ENCODE data around the gene PHACTR4. TPM values are rescaled to one million over a fixed set of nuclear protein-coding genes. Genes with fewer than 3 reads are reported as not detected.

PHACTR4 gene
- total and polyA plus RNA-seq, 2 of the 4 experiments (the other 2 are of a cell fraction), result 7.5 to 15.0 TPM

DNA sequence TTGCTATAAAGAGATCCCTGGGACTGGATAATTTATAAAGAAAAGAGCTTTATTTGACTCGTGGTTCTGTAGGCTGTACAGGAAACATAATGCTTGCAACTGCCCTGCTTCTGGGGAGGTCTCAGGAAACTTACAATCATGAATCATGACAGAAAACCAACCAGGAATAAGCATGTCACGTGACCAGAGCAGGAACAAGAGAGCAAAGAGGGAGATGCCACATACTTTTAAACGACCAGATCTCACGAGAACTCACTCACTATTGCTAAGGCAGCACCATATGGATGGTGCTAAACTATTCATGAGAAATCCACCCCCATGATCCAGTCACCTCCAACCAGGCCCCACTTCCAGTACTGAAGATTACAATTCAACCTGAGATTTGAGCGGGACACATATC lies 86.5 kb downstream of the PHACTR4 start:
- no TSS peak for BruUV-seq (replicated peaks)
- peak overlapping the region; percentile 17 for H2AK9ac ChIP-seq (replicated peaks; ENCODE audit: low read depth, low read length, poor library complexity)
- CTCF ChIA-PET, result interaction anchor here (0.7 kb wide), 1 partner anchor 39 kb away, joined by 3 read pairs; no protein-coding TSS in a partner anchor
- H3K9ac ChIP-seq (ENCODE audit: low read depth, low read length), result no peak overlapping the region
- DNase-seq (peak; percentile 83), ATAC-seq (ENCODE audit: low read depth) (peak; percentile 76)
- no peaks in the 10 kb centered on the region for H4K20me1 ChIP-seq (ENCODE audit: insufficient read depth, low read length)
- peak overlapping the region; percentile 53; the same call in 1 of the 2 replicates for H3K4ac ChIP-seq (ENCODE audit: low read depth, low read length)
- dilution Hi-C loops (cut with HindIII; ENCODE audit: low sequenced_read_pairs, unreplicated experiment), result no loop called here
- H3K9me3 ChIP-seq (ENCODE audit: control insufficient read depth, insufficient read depth, low read length), result no peaks in the 10 kb centered on the region
- POLR2A ChIA-PET (ENCODE audit: unreplicated experiment), result no interaction called here
- H3K9me1 ChIP-seq (ENCODE audit: insufficient read depth, low read length), result peaks cover 18% of the 10 kb centered on the region
- no peaks in the 10 kb centered on the region for H3K27me3 ChIP-seq (ENCODE audit: control insufficient read depth, insufficient read depth, low read length)
- H2BK5ac ChIP-seq (ENCODE audit: low read depth, low read length, poor library complexity, severe bottlenecking), result peak overlapping the region; percentile 79
- H3K4me2 ChIP-seq (ENCODE audit: low read depth, low read length), result no peak overlapping the region
- H2AK5ac ChIP-seq (ENCODE audit: low read depth, low read length), result peak overlapping the region; percentile 70; the same call in 1 of the 2 replicates
- H2AFZ ChIP-seq (replicated peaks; ENCODE audit: low read length, poor library complexity), result peak overlapping the region; percentile 80
- peak overlapping the region; percentile 7; the same call in 1 of the 2 replicates for H2BK120ac ChIP-seq (ENCODE audit: low read depth, low read length)
- H4K8ac ChIP-seq (ENCODE audit: low read depth in 2 of 2, low read length in 2 of 2), result peak overlapping the region in 1 of 2 experiments; percentile 76; a peak in 2 of 4 replicates
- WGBS, 2 experiments (ENCODE audit: extremely low coverage in 2 of 2, insufficient read length in 1 of 2), result 42% methylated on average over 3 of the region's 5 CpGs; no CpG with 5 or more reads in 1 of the 2 experiments
- intact Hi-C loops (cut with micrococcal nuclease), result no loop called here
- H2BK20ac ChIP-seq (ENCODE audit: low read depth, low read length), result no peak overlapping the region
- no peak overlapping the region for H3K56ac ChIP-seq (ENCODE audit: extremely low read depth, insufficient read depth, low read length)
- H3K36me3 ChIP-seq (ENCODE audit: control insufficient read depth, insufficient read depth, low read length), result no peaks in the 10 kb centered on the region; the same call in 1 of the 2 replicates
- no peak overlapping the region for H3K4me3 ChIP-seq (ENCODE audit: insufficient read depth, low read depth, low read length)
- TF ChIP-seq, protein P1, sequence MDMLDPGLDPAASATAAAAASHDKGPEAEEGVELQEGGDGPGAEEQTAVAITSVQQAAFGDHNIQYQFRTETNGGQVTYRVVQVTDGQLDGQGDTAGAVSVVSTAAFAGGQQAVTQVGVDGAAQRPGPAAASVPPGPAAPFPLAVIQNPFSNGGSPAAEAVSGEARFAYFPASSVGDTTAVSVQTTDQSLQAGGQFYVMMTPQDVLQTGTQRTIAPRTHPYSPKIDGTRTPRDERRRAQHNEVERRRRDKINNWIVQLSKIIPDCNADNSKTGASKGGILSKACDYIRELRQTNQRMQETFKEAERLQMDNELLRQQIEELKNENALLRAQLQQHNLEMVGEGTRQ (IDR thresholded peaks at IDR 0.05; ENCODE audit: low read depth, low read length), result peak; percentile 88
- no peak for TF ChIP-seq CTCF (conservative IDR thresholded peaks at IDR 0.05; ENCODE audit: low read depth, low read length)
- peak; percentile 67 for TF ChIP-seq BHLHE40 (IDR thresholded peaks at IDR 0.05; ENCODE audit: low read depth, low read length)
- no peak for TF ChIP-seq RCOR1 (IDR thresholded peaks at IDR 0.05; ENCODE audit: insufficient replicate concordance, low read length)
- TF ChIP-seq MAFK (IDR thresholded peaks at IDR 0.05; ENCODE audit: low read depth, low read length), result no peak
- no peak for TF ChIP-seq RAD21 (IDR thresholded peaks at IDR 0.05; ENCODE audit: low read length)
- in situ Hi-C loops (cut with MboI; ENCODE audit: low sequenced_read_pairs), result no loop called here
- peak overlapping the region; percentile 13; the same call in 1 of the 2 replicates for H3K23ac ChIP-seq (ENCODE audit: low read depth, low read length)
- H3K27ac ChIP-seq (ENCODE audit: insufficient read depth, low read length), result peak overlapping the region; percentile 45; the same call in 1 of the 2 replicates
- H3K14ac ChIP-seq (replicated peaks; ENCODE audit: low read depth, low read length), result peak overlapping the region; percentile 57; the same call in 1 of the 2 replicates
- peak overlapping the region; percentile 42; the same call in 1 of the 2 replicates for H3K18ac ChIP-seq (ENCODE audit: low read depth, low read length)
- peak overlapping the region; percentile 23; the same call in 1 of the 3 replicates for H2BK15ac ChIP-seq (ENCODE audit: low read depth, low read length)
- H4K91ac ChIP-seq (ENCODE audit: insufficient read depth, low read depth, low read length), result no peak overlapping the region
- peaks cover 9% of the 10 kb centered on the region for H3K4me1 ChIP-seq (ENCODE audit: control insufficient read depth, insufficient read depth, low read length)
- peaks cover 14 to 58% of the 10 kb centered on the region in 2 experiments for H3K79me1 ChIP-seq (ENCODE audit: low read depth in 1 of 2, low read length in 2 of 2)
- peak overlapping the region; percentile 44; the same call in 1 of the 2 replicates for H4K5ac ChIP-seq (ENCODE audit: low read depth, low read length)
